GM21619 (cell line): ENCODE measurements around the gene TMEM81.

Experiments used
- ATAC-seq: cut with Tn5 transposase; IDR thresholded peaks from one replicate; pipeline ENCODE4 v1.9.1; 2021; ENCODE audit not compliant: unreplicated experiment

The TMEM81 gene

GRCh38 chr1:205077158-205077933, 6.9 kb downstream of the TMEM81 start:
- no peak for ATAC-seq

GRCh38 chr1:205076245-205076761, 8.0 kb downstream of the TMEM81 start:
- ATAC-seq, result no peak

- ATAC-seq, result no peak
Measured at GRCh38 chr1:205075642-205076155, 8.6 kb downstream of the TMEM81 start.

- no peak for ATAC-seq
Measured at GRCh38 chr1:205074513-205074912, 9.7 kb downstream of the TMEM81 start.

GRCh38 chr1:205074084-205074483, 10.2 kb downstream of the TMEM81 start:
- no peak for ATAC-seq

GRCh38 chr1:205073511-205073910, 10.7 kb downstream of the TMEM81 start:
- ATAC-seq, result no peak

GRCh38 chr1:205072881-205073280, 11.4 kb downstream of the TMEM81 start:
- ATAC-seq, result no peak

- no peak for ATAC-seq
Measured at GRCh38 chr1:205072286-205072685, 12.0 kb downstream of the TMEM81 start.

GRCh38 chr1:205071801-205072200, 12.5 kb downstream of the TMEM81 start:
- ATAC-seq, result no peak

DNA sequence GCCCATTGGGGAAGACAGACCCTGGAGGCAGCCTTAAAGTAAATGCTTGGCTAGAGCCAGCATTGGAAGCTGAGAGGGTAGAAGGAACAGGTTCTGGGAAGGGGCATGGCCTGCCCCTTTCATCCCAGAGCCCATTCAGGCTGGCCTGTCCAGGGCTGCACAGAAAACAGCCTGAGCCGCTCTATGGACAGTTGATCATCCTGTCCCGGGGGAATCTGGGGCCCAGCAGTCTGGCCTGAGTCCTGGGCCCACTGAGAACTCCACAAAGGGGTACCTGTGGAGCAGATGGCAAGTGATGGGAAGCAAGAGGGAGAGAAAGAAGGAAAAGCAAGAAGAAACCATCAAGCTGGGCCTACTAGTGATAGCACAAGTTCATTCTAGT, 13.2 kb downstream of the TMEM81 start:
- no peak for ATAC-seq

DNA sequence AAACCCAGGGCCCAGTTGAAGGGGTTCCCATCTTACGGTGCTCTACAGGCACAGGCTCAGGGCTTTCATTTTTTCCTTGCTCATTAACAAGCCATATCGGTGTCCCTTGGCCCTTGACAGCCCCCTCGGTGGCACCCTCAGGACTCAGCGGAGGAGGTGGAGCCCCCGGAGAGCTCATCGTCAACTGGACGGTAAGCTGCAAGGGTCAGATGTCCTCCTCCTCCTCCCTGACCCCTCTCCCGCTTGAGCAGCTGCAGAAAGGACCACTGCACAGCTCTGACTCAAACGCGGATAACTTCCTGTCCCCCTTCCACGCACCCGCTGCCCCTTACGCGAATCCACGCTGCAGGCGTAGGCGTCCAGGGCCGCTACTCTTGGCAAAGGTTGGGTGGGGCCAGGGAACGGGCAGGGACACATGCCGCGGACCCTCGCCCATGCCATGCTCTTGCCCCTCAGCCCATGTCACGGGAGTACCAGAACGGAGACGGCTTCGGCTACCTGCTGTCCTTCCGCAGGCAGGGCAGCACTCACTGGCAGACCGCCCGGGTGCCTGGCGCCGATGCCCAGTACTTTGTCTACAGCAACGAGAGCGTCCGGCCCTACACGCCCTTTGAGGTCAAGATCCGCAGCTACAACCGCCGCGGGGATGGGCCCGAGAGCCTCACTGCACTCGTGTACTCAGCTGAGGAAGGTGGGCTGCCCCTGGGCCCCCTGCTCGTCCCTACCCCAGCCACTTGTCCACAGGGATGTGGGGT, 14.7 kb downstream of the TMEM81 start:
- no peak for ATAC-seq

- ATAC-seq, result no peak
Measured at GRCh38 chr1:205068457-205069040, 15.7 kb downstream of the TMEM81 start.

- no peak for ATAC-seq
Measured at GRCh38 chr1:205068001-205068400, 16.3 kb downstream of the TMEM81 start.

DNA sequence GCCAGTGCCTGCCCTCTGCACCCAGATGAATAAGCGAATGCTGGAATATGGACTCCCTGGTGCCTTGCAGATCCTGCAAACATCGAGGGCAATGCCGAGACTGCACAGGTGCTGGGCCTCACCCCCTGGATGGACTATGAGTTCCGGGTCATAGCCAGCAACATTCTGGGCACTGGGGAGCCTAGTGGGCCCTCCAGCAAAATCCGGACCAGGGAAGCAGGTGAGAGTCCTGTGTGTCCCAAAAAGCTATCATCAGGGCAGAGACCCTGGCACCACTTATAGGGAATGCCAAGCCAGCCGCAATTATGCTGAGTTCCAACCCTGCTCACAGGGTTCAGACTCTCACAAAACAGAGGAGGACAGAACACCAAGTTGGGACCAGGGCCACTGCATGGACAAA, 17.2 kb downstream of the TMEM81 start:
- no peak for ATAC-seq

DNA sequence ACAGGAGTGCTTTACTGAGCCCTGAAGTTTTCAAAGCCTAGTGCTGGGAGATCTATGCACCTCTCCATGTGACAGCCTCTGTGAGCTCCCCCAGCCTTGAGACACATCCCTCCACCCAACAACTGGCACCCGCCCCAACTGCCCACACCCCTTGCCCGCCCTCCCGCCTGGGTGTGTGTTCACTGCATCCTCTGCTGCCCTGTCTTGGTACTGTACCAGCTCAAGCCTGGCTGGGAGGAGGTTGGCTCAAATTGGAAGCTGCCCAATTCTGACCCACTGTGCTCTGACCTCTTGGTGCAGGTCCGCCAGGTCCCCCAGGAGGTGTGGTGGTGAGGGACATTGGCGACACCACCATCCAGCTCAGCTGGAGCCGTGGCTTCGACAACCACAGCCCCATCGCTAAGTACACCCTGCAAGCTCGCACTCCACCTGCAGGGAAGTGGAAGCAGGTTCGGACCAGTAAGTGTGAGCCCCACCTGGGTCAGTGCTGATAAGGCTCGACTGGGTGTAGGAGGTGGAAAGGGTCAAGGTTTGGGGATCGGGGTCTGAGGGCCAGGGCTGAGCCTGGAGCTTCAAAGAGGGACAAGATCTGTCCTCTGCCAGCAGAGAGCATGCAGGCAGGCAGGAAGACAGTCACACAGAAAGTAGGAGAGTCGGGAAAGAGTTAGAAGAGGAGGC, 18.0 kb downstream of the TMEM81 start:
- ATAC-seq, result no peak

GRCh38 chr1:205065666-205066065, 18.6 kb downstream of the TMEM81 start:
- ATAC-seq, result no peak

- no peak for ATAC-seq
Measured at GRCh38 chr1:205064741-205065316, 19.4 kb downstream of the TMEM81 start.

DNA sequence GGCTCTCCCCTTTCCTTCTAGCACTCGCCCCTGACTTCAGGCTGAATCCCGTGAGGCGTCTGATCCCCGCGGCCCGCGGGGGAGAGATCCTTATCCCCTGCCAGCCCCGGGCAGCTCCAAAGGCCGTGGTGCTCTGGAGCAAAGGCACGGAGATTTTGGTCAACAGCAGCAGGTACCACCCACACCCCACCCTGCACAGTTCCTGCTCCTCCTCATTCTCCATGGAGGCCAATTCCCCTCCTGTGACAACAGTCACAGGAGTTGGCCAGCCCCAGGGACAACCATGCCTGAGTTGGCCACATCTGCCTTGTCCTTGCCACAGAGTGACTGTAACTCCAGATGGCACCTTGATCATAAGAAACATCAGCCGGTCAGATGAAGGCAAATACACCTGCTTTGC, 20.0 kb downstream of the TMEM81 start:
- ATAC-seq, result no peak

- no peak for ATAC-seq
Measured at GRCh38 chr1:205062895-205063294, 21.4 kb downstream of the TMEM81 start.

DNA sequence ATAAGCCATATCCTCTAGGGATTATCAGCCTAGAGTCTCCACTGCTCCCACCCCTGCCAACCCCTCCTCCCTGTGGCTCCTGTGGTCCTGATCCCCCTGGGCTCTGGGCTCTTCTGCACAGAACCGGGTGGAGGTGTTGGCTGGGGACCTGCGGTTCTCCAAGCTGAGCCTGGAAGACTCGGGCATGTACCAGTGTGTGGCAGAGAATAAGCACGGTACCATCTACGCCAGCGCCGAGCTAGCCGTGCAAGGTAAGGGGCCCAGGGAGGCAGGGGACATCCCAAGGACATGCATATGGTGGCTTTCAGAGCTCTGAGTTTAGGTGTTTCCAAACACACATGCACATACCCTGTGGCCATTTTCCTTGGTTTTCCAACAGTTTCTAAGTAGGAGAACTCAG, 21.9 kb downstream of the TMEM81 start:
- ATAC-seq, result no peak

GRCh38 chr1:205061665-205062069, 22.6 kb downstream of the TMEM81 start:
- ATAC-seq, result no peak
